GM12873 (cell line): ENCODE measurements around the gene CHN1.

Source experiments
- TF ChIP-seq, protein P1 (sequence below): IDR thresholded peaks from 2 replicates; pipeline ENCODE4 v1.5.1; 2012; ENCODE audit warnings: low read depth, mild to moderate bottlenecking, moderate library complexity, low read length, control low read depth; ENCODE audit not compliant: insufficient read depth; ENCODE audit errors: missing control alignments

CHN1 gene

DNA sequence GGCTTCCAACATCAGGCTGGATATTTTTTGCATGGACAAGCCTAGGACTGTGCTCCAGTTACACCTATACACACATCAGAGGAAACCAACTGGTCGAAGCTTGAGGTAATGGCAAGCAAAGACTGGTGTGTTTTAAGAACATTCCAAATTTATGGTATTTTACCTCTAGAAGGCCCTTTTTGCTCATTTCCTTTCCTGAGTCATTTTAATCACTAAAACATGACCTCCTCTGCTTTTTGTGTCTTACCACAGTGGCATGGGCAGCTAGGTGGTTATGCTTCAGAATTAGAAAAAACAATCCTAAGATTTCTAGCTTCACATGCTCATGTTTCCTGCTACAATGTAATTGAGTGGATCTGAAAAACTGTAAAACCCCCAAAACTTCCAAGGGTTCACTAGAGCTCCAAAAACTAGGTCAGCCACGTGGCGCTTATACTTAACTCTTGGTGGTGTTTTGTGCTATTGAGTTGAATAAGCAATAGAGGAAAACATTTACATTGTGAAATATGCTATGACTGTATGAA lies 210.3 kb downstream of the CHN1 start:
- TF ChIP-seq, protein P1, sequence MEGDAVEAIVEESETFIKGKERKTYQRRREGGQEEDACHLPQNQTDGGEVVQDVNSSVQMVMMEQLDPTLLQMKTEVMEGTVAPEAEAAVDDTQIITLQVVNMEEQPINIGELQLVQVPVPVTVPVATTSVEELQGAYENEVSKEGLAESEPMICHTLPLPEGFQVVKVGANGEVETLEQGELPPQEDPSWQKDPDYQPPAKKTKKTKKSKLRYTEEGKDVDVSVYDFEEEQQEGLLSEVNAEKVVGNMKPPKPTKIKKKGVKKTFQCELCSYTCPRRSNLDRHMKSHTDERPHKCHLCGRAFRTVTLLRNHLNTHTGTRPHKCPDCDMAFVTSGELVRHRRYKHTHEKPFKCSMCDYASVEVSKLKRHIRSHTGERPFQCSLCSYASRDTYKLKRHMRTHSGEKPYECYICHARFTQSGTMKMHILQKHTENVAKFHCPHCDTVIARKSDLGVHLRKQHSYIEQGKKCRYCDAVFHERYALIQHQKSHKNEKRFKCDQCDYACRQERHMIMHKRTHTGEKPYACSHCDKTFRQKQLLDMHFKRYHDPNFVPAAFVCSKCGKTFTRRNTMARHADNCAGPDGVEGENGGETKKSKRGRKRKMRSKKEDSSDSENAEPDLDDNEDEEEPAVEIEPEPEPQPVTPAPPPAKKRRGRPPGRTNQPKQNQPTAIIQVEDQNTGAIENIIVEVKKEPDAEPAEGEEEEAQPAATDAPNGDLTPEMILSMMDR: no peak

DNA sequence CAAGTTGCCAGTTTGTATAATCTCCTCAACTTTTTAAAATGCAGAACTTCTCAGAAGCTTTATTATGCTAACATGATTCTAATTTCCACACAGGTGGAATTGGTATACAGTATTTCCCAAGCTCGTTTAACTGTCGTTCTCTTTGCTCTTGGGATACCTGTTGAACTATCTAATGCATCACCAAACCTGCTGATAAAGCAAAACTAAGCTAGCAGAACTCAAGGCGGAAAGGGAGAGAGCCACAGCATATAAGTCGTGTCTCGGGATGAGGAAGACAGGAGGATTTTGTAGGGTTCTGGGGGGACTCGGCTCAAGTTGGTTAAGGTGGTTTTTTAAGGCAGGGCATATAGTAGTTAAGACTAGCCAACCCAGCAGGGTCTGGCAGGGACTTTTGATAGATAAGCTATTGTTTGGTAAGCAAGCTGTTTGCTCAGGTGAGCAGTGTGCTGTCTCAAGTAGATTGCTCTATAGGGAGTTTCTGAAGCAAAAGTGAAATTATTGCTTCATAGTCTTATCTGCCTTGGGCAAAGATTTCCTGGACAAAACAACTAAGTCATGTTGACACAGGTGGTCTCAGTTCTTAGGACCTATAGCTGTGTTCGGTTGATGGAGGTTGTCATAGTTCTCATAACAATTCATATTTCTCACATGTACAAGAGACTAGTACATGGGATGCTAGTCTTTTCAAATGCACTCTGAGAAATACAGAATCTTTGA lies 212.7 kb downstream of the CHN1 start:
- TF ChIP-seq, protein P1: no peak

DNA sequence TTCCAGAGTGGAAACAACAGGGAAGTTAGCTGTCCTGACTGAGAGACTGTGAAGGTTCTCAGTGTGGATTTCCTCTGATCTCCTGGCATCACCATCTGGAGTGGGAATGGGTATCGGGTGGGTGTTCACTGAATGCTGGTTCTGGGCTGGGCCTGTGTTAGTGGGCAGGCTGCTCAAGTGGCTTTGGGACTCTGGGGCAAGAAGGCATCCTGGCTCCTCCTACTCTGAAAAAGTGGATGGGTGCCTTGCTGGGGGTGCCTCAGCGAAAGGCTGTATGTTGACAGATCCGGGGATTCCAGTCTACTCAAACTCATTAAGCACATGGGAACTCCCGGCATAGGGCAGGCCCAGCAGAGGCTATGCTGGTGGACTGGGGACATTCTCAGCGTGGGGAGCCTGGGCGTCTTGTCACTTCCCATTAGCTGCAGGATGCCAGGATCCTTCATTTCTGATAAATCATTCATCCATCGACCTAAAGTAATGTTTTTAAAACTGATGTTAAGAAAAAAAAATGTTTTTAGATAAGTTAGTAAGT lies 213.4 kb downstream of the CHN1 start:
- TF ChIP-seq, protein P1: no peak

DNA sequence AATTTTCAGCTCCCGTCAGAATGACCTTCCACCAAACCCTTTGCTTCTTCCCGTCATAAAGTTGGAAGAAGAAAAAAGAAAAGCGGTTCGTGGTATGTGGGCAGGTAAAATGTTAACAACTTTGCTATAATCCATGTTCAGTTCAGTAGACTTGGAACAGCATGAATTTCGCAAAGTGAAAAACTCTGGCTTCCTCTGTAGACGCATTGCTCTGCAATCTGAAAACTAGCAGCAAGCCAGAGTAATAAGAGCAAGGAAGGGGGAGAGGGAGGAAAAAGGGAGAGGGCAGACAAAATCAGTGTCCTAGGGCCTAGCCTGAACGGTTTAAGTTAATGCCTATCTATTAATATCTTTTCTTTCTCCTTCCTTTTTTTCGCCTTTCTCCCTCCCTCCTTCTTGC lies 214.2 kb downstream of the CHN1 start:
- TF ChIP-seq, protein P1: no peak

DNA sequence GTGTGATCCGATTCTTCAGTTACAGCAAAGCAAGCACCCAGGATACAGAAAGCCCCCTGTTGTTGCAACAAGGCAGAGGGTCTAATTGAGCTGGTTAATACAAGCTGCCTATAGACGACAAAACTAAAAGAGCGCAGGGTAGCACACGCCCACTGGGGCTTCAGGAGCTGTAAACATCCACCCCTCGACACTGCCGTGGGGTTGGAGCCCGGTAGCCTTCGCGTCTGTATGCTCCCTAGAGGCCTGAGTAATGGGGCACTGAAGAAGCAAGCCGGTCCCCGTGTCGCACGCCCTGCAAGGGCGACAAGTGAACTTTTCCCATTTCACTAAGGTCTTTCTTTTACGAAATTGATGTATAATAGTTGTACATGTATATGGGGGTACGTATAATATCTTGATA lies 216.2 kb downstream of the CHN1 start:
- TF ChIP-seq, protein P1: no peak

DNA sequence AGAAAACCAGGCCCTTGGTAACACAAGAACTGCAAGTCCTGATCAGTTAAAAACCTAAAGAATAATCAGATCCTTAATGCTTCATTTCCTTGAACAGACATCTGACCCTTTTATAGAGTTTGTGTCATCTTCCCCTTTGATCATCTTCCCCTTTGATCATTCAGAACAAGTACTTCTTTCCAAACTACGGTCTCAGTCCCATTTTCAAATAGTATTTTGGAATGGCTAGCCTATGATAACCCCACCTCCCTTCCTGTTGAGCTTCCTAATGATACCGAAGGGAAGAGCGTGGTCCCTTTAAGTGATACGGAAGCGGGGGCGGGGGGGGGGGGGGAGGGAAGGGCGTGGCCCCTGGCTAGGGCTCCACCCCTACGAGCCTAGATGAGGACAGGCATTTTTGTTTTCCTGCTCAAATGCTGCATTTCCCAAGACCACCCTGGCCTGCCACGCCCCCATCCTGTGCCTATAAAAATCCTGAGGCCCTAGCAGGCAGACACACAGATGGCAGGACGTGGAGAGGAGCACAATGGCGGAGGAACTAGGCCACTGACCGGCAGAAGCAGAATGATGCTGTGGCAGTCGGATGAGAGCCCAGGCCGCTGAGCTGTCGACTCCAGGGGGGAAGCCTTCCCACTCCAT lies 216.8 kb downstream of the CHN1 start:
- TF ChIP-seq, protein P1: no peak

DNA sequence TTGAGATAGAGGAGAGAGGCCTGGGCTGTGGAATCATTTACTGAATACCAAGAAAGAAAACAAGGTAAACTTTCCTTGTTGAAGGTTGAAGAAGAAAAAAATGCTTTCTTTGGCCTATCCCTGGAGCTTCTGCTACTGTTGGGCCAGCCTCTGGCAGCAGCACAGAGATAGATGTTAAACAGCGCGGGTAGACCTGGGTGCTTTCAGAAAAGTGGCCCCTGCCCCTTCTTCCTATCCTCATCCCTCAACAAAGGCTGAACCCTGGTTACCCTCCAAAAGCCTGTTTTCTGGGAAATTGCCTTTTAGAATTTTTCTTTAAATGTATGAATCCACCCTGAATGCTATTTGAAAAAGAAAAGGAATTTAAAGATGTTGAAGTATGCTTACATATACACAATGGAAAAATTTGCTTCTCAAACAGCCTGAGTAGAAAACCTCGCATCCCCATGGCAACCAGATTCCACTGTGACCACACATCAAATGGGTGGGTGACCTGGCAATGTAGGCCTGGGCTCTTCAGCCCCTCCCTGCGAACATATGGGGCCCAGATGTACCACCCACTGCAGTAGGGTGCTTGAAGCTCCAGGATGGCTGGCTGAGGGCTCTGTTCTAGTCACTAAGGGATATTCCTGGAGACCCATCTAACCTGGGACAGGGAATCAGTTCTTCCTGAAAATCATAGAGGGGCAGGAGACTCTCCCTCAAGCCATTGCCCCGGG lies 217.5 kb downstream of the CHN1 start:
- TF ChIP-seq, protein P1: no peak
